GM23338 (cell line): ENCODE data around the gene MYO3B. TPM values are rescaled to one million over a fixed set of nuclear protein-coding genes. Genes with fewer than 3 reads are reported as not detected.

Experiments used
- ATAC-seq: fragments of 200-7000 bp; cut with Tn5 transposase; 3 replicates; pipeline ENCODE4 v1.9.1; 2020
- DNase-seq: peaks from one replicate; pipeline ENCODE4 v3.0.0-alpha.2; 2015; ENCODE audit warnings: low spot score
- H2AFZ ChIP-seq: fragments of 200-600 bp; sonication (generic); 2 replicates; pipeline ENCODE4 v1.8.0; 2016; ENCODE audit warnings: antibody characterized with exemption, mild to moderate bottlenecking, moderate library complexity
- H3F3A ChIP-seq: fragments of 200-600 bp; sonication (generic); replicated peaks from 2 replicates; pipeline ENCODE4 v1.8.0; 2017; ENCODE audit warnings: antibody characterized with exemption, mixed run types, low read depth
- H3K27ac ChIP-seq: fragments of 200-600 bp; sonication (generic); 2 replicates; pipeline ENCODE4 v1.6.1; 2016; ENCODE audit warnings: low read depth
- H3K27me3 ChIP-seq: fragments of 200-600 bp; sonication (generic); 2 replicates; pipeline ENCODE4 v1.8.0; 2016; ENCODE audit warnings: mild to moderate bottlenecking, mixed run types, moderate library complexity; ENCODE audit not compliant: insufficient read depth
- H3K36me3 ChIP-seq: fragments of 200-600 bp; sonication (generic); 2 replicates; pipeline ENCODE4 v1.8.0; 2016; ENCODE audit warnings: mild to moderate bottlenecking; ENCODE audit not compliant: insufficient read depth
- H3K4me1 ChIP-seq: fragments of 200-600 bp; sonication (generic); 2 replicates; pipeline ENCODE4 v1.8.0; 2016; ENCODE audit warnings: mild to moderate bottlenecking, moderate library complexity; ENCODE audit not compliant: insufficient read depth
- H3K4me2 ChIP-seq: fragments of 200-600 bp; sonication (generic); 2 replicates; pipeline ENCODE4 v1.7.1; 2017; ENCODE audit warnings: mixed run types
- H3K4me3 ChIP-seq: fragments of 200-600 bp; sonication (generic); 2 replicates; pipeline ENCODE4 v1.6.1; 2016; ENCODE audit warnings: mixed run types
- H3K79me2 ChIP-seq: fragments of 200-600 bp; sonication (generic); replicated peaks from 2 replicates; pipeline ENCODE4 v1.8.0; 2017; ENCODE audit warnings: mild to moderate bottlenecking; ENCODE audit not compliant: insufficient read depth
- H3K9me2 ChIP-seq: fragments of 200-600 bp; sonication (generic); 2 replicates; pipeline ENCODE4 v1.8.0; 2017; ENCODE audit not compliant: insufficient read depth
- H4K20me1 ChIP-seq: fragments of 200-600 bp; sonication (generic); replicated peaks from 2 replicates; pipeline ENCODE4 v1.8.0; 2017; ENCODE audit warnings: mild to moderate bottlenecking; ENCODE audit not compliant: insufficient read depth
- H3K27ac Mint-ChIP-seq: 2 replicates; pipeline ENCODE4 v1.8.0; 2020; ENCODE audit warnings: inconsistent platforms, mild to moderate bottlenecking, moderate library complexity, mixed read lengths
- H3K27me3 Mint-ChIP-seq: 3 replicates; pipeline ENCODE4 v1.8.0; 2022; ENCODE audit warnings: low read depth, mild to moderate bottlenecking, moderate library complexity, mixed read lengths, inconsistent platforms; ENCODE audit not compliant: insufficient read depth, poor library complexity
- H3K36me3 Mint-ChIP-seq: 3 replicates; pipeline ENCODE4 v1.8.0; 2021; ENCODE audit warnings: low read depth, mild to moderate bottlenecking, inconsistent platforms, moderate library complexity, mixed read lengths
- H3K4me1 Mint-ChIP-seq: 3 replicates; pipeline ENCODE4 v1.8.0; 2020; ENCODE audit warnings: mild to moderate bottlenecking, inconsistent platforms, mixed read lengths
- H3K4me3 Mint-ChIP-seq: 3 replicates; pipeline ENCODE4 v1.8.0; 2021; ENCODE audit warnings: moderate library complexity, mild to moderate bottlenecking, inconsistent platforms, mixed read lengths
- H3K9me3 Mint-ChIP-seq: 3 replicates; pipeline ENCODE4 v1.8.0; 2020; ENCODE audit warnings: moderate library complexity, mild to moderate bottlenecking, inconsistent platforms, mixed read lengths
- CREB1 ChIP-seq: fragments of 250-450 bp; sonication (Bioruptor Pico); IDR thresholded peaks from 2 replicates; pipeline ENCODE4 v1.5.0; 2020; ENCODE audit warnings: low read depth, mild to moderate bottlenecking, moderate library complexity
- CTCF ChIP-seq, 2 experiments: fragments of 200-600 bp in 1 of 2; sonication (generic) in 1 of 2; conservative IDR thresholded peaks; 2 replicates each; pipeline versions ENCODE4 v1.5.1 to v1.6.1; 2016 to 2017; ENCODE audit warnings: antibody characterized with exemption in 2 of 2, low read depth in 2 of 2, mild to moderate bottlenecking in 2 of 2, moderate library complexity in 1 of 2
- ETS1 ChIP-seq: IDR thresholded peaks from 2 replicates; pipeline ENCODE4 v1.6.1; 2016; ENCODE audit warnings: antibody characterized with exemption
- EZH2 ChIP-seq: fragments of 200-600 bp; sonication (generic); IDR thresholded peaks from one replicate; pipeline ENCODE4 v1.8.0; 2017; ENCODE audit warnings: antibody characterized with exemption, mild to moderate bottlenecking, low read depth; ENCODE audit not compliant: unreplicated experiment
- JUNB ChIP-seq: IDR thresholded peaks from one replicate; pipeline ENCODE4 v1.6.1; 2016; ENCODE audit warnings: antibody characterized with exemption; ENCODE audit not compliant: unreplicated experiment
- NANOG ChIP-seq: IDR thresholded peaks from 2 replicates; pipeline ENCODE4 v1.6.1; 2016; ENCODE audit warnings: antibody characterized with exemption, borderline replicate concordance
- POLR2AphosphoS5 ChIP-seq: IDR thresholded peaks from 2 replicates; pipeline ENCODE4 v1.6.1; 2016; ENCODE audit warnings: antibody characterized with exemption, low read depth
- REST ChIP-seq: IDR thresholded peaks from one replicate; pipeline ENCODE4 v1.6.1; 2018; ENCODE audit warnings: antibody characterized with exemption; ENCODE audit not compliant: unreplicated experiment
- ZNF114 ChIP-seq: fragments of 250-450 bp; sonication (Bioruptor Pico); IDR thresholded peaks from 2 replicates; pipeline ENCODE4 v1.5.0; 2020; ENCODE audit warnings: mild to moderate bottlenecking, moderate library complexity
- ZNF462 ChIP-seq: fragments of 250-450 bp; sonication (Bioruptor Pico); IDR thresholded peaks from 2 replicates; pipeline ENCODE4 v1.5.0; 2020; ENCODE audit warnings: mild to moderate bottlenecking, moderate library complexity
- polyA plus RNA-seq: library from polyadenylated mRNA; unstranded; fragments of >200 nt; fragmentation: Nextera tagmentation; extraction: Ambion mirVana; gene quantifications from 2 replicates; pipeline ENCODE4 v1.2.1, GENCODE V29; 2016
- total RNA-seq: library from RNA; depleted of rRNA; stranded (reverse); fragments of >200 nt; shearing (Covaris generic); gene quantifications from 2 replicates; pipeline ENCODE4 v1.2.3, GENCODE V29; 2014

MYO3B gene
- total and polyA plus RNA-seq, 2 experiments from 2014 or later, result 0.42 TPM; not detected in 1

- Histone ChIP-seq H3K27me3 (peaks cover 33% of the 10 kb centered on the region), H3K4me3 (no peak overlapping the region), H3K36me3 (no peaks in the 10 kb centered on the region), H4K20me1 (no peaks in the 10 kb centered on the region; the same call in 1 of the 2 replicates), H3F3A (no peaks in the 10 kb centered on the region), H3K79me2 (no peaks in the 10 kb centered on the region), H3K4me1 (peaks cover 29% of the 10 kb centered on the region), H3K4me2 (no peak overlapping the region), H2AFZ (no peak overlapping the region), H3K27ac (no peak overlapping the region), H3K9me2 (no peaks in the 10 kb centered on the region)
- DNase-seq (no peak), ATAC-seq (no peak)
- TF ChIP-seq EZH2 (no peak), JUNB (no peak), ETS1 (no peak), ZNF114 (CRISPR knock-in tag) (no peak), NANOG (no peak)
- peaks cover 29% of the 10 kb centered on the region for H3K4me1 Mint-ChIP-seq
- H3K27ac Mint-ChIP-seq, result no peak overlapping the region
- H3K9me3 Mint-ChIP-seq, result no peaks in the 10 kb centered on the region
- H3K4me3 Mint-ChIP-seq, result no peak overlapping the region
- H3K27me3 Mint-ChIP-seq, result peaks cover 3% of the 10 kb centered on the region
- H3K36me3 Mint-ChIP-seq, result no peaks in the 10 kb centered on the region
These were observed 254.9 kb downstream of the MYO3B start for GRCh38 chr2:170432823-170433222.

GRCh38 chr2:170433448-170433847 lies 255.5 kb downstream of the MYO3B start:
- Mint-ChIP-seq H3K27me3 (peaks cover 8% of the 10 kb centered on the region), H3K36me3 (no peaks in the 10 kb centered on the region), H3K9me3 (no peaks in the 10 kb centered on the region), H3K4me3 (no peak overlapping the region), H3K27ac (no peak overlapping the region), H3K4me1 (peaks cover 35% of the 10 kb centered on the region)
- DNase-seq (no peak), ATAC-seq (no peak)
- Histone ChIP-seq H3K27me3 (peaks cover 39% of the 10 kb centered on the region), H3K36me3 (no peaks in the 10 kb centered on the region), H3K79me2 (no peaks in the 10 kb centered on the region), H2AFZ (no peak overlapping the region), H3F3A (no peaks in the 10 kb centered on the region), H3K4me3 (no peak overlapping the region), H4K20me1 (no peaks in the 10 kb centered on the region; the same call in 1 of the 2 replicates), H3K4me1 (peaks cover 31% of the 10 kb centered on the region), H3K9me2 (no peaks in the 10 kb centered on the region), H3K4me2 (no peak overlapping the region), H3K27ac (no peak overlapping the region)
- TF ChIP-seq REST, result no peak
- TF ChIP-seq NANOG, result no peak
- no peak for TF ChIP-seq ZNF114 (CRISPR knock-in tag)
- no peak for TF ChIP-seq ZNF462 (CRISPR knock-in tag)
- TF ChIP-seq JUNB, result no peak
- TF ChIP-seq CREB1 (CRISPR knock-in tag), result no peak
- TF ChIP-seq POLR2AphosphoS5, result no peak
- TF ChIP-seq CTCF (conservative IDR thresholded peaks at IDR 0.05; ENCODE audit: low read depth in 2 of 2), result no peak
